ENCODE measurements around the gene MYL12B. TPM values are rescaled to one million over a fixed set of nuclear protein-coding genes. Genes with fewer than 3 reads are reported as not detected.

The MYL12B gene
- total RNA-seq, 1 donor, result 415 TPM

- no peak overlapping the region for H3K4me3 ChIP-seq (ENCODE audit: low read depth, low read length)
- DNase-seq (ENCODE audit: low read depth), result no peak
- TF ChIP-seq CTCF (IDR thresholded peaks at IDR 0.05; ENCODE audit: insufficient read depth, low read length), result no peak
Measured at GRCh38 chr18:3225588-3225987, 36.3 kb upstream of the MYL12B start.

- no peak overlapping the region for H3K4me3 ChIP-seq (ENCODE audit: low read depth, low read length)
- TF ChIP-seq CTCF (IDR thresholded peaks at IDR 0.05; ENCODE audit: insufficient read depth, low read length), result no peak
- no peak for DNase-seq (ENCODE audit: low read depth)
Measured at GRCh38 chr18:3226048-3226447, 35.9 kb upstream of the MYL12B start.

GRCh38 chr18:3230401-3231334, 31.3 kb upstream of the MYL12B start:
- TF ChIP-seq CTCF (IDR thresholded peaks at IDR 0.05; ENCODE audit: insufficient read depth, low read length), result no peak
- no peak for DNase-seq (ENCODE audit: low read depth)
- H3K4me3 ChIP-seq (ENCODE audit: low read depth, low read length), result no peak overlapping the region

GRCh38 chr18:3233004-3233403, 28.9 kb upstream of the MYL12B start:
- no peak overlapping the region for H3K4me3 ChIP-seq (ENCODE audit: low read depth, low read length)
- TF ChIP-seq CTCF (IDR thresholded peaks at IDR 0.05; ENCODE audit: insufficient read depth, low read length), result no peak
- DNase-seq (ENCODE audit: low read depth), result no peak

GRCh38 chr18:3233433-3234168, 28.3 kb upstream of the MYL12B start:
- H3K4me3 ChIP-seq (ENCODE audit: low read depth, low read length), result no peak overlapping the region
- DNase-seq (ENCODE audit: low read depth), result no peak
- TF ChIP-seq CTCF (IDR thresholded peaks at IDR 0.05; ENCODE audit: insufficient read depth, low read length), result no peak

- H3K4me3 ChIP-seq (ENCODE audit: low read depth, low read length), result no peak overlapping the region
- TF ChIP-seq CTCF (IDR thresholded peaks at IDR 0.05; ENCODE audit: insufficient read depth, low read length), result no peak
- DNase-seq (ENCODE audit: low read depth), result no peak
Measured at GRCh38 chr18:3234457-3234856, 27.5 kb upstream of the MYL12B start.

All from fibroblast of the aortic adventitia (primary cell).